GM21423 (cell line): Measurements from ENCODE around the gene CCIN.

ENCODE experiments used
- ATAC-seq: cut with Tn5 transposase; IDR thresholded peaks from one replicate; pipeline ENCODE4 v1.9.1; 2021; ENCODE audit warnings: mild to moderate bottlenecking, moderate library complexity; ENCODE audit not compliant: unreplicated experiment

CCIN gene

DNA sequence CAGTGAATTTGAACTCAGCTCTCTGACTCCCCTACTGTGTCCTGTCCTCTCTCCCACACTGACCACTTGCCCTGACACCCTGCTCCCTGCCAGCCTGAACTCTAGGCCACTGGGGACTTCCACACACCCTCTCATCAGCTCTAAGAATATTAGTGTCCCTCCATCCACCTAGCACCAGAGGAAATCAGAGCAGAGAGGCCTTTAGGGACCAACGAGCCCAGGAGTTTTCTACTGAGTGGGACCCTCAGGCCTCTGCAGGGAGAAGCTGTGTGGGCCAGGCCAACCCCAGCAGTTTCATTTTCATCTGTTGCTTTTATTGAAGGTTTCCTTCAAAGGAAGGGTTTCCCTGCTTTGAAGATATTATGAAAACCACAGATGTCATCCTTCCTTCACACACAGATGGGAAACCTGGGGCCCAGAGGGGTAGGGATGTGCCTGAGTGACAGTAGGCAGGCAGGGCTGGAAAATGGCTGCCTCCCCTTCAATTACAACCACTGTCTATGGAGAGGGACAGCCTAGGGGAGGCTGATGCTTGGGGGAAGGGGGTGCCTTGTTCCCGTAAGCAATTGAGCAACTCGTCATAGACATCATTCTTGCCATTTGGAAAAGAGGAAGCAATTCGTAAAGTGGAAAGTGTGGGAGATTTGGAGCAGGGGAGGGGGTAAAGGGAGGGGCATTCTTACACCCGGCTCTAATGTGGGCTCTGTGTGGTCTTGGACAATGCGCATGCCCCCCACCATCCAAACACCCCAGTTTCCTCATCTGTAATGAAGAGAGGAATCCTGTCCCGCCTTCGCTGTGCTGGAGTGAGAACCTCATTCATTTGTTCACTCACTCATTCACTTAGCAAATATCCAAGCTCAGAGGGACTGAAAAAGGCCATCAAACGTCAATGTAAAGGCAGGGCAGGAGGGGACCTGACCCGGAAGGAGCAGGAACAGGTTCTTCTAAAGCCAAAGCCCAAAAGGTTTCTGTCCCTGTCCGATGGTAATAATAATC is 28.8 kb upstream of the CCIN start:
- no peak for ATAC-seq

DNA sequence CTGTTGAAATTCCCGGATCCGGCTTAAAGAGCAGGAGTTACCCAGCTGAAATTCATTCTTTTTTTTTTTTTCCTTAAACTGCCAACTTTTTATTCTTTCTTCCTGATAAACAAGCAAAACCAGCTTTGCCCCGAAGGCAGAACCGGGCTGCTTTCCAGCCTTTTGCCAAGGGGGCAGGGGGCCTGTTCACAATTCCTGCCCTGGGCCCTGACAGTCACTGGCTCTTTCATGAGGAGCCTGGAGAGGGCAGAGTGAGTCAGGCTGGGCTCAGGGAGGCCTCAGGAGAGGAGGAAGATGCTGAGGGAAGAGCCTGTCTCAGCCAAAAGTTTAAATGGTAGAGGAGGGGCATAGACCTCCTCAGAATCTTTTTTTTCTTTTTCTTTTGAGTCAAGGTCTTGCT is 27.9 kb upstream of the CCIN start:
- ATAC-seq, result no peak

DNA sequence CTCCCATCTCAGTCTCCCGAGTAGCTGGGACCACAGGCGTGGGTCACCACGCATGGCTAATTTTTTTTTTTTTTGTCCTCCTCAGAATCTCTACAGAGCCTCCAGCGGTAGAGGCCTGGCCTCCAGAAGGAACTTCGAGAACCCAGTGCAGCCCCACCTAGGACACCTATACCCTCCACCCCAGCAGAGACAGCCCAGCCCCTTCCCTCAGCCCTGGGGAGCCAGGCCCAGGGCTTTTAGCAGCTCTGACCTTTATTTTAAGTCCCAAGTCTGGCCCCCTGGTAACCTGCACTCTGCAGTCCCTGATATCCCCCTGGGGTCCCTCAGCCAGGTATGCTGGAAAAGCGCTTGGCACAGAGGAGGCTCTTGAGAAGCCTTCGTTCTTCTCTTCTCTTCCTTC is 27.4 kb upstream of the CCIN start:
- ATAC-seq, result no peak

DNA sequence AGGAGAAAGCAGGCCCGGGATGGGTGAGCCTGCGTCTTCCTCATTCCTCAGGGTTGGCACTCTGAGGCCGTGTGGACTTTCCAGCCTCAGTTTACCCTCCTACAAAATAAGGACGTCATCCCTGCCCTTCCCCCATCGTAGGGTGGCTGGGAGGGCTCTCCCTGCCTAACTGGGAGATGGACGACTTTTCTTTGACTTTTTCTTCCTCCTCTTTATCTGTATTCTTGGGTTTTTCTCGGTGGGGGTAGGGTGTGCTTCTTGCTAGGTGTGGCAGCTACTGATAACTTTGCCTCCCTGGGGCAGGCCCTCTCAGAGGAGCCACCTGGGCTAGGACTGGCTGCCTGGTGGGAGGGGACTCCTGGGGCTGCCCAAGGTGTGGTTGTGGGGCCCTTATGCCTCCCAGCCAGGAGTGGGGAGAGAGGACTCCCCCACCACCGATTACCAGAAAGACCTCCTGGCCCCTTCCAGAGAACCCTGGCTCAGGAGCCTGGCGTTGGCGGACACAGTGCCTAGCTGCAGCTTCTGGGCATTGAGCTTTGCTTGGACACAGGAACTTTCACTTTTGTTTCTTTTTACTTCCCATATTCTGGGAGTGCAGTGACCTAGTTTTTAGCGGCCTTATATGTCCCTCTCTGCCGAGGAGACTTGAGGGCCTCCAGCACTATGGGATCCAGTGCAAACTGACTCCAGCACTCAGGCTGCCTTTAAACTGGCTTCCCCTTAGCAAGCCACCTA is 26.5 kb upstream of the CCIN start:
- ATAC-seq, result no peak

DNA sequence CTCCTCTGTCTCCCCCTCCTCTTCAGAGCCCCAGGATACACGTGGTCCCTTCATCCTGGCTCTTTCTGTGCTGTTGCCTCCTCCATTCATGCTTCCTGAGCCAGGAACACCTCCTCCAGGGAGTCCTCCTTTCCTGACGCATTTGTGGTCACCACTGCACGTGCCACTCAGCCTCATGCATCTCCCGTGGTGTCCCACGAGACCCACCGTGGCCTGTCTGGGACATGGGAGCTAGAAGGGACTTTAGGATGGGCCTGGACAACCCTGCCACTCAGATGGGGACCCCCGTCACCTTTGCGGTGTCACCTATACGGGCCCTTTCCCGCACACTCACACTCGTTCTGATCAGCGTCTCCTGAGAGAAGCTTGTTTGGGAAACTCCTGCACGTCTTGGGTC is 25.9 kb upstream of the CCIN start:
- no peak for ATAC-seq

DNA sequence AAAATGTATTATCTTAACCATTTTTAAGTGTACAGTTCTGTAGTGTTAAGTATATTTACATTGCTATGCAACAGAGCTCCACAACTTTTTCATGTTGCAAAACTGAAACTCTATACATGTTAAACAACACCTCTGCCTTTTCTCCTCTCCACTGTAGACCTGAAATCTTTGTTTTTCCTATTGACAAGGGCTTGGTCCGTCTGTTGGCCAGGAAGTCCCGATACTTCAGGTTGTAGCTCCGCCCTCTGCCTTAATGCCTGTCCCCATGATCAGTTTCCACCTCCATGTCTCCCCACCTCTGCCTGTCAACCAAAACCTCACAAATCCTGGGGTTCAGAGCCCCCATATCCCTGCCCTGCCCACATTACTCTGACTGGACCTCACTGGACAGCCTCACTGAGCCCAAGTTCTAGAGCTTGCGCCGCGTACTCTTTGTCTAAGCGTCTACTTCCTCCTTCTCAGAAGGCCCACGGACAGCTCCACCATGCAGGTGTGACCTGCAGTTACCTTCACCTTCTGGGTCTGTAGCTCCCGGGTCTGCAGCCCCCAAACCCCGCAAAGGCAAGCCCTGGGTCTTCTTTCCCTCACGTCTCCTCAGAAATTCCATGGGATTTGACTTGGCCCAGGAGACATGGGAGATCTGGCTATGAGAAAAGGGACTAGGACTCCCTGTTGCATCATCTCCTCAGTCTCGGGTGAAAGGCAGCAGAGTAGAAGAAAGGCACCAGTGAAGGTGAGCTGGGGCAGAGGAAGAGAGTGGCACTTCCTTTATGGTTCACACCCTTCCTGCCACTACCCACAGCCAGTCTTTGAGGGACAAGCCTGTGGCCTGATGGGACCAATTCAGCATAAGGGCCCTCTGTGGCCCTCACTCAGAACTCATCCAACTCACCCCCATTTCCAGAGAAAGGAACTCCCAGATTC is 24.6 kb upstream of the CCIN start:
- ATAC-seq, result no peak

DNA sequence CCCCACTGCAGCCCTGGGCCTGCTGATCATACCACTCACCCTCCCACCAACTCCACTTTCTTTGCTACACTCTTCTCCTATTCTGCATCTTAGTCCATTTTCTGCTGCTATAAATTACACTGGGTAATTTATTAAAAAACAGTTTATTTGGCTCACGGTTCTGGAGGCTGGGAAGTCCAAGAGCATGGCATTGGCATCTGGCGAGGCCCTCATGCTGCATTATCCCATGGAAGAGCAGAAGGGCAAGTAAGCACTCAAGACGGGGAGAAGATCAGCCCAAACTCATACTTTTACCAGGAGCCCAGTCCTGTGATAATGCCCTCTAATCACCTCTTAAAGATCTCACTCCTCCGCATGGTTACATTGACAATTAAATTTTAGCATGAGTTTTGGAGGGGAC is 23.2 kb upstream of the CCIN start:
- ATAC-seq, result no peak

DNA sequence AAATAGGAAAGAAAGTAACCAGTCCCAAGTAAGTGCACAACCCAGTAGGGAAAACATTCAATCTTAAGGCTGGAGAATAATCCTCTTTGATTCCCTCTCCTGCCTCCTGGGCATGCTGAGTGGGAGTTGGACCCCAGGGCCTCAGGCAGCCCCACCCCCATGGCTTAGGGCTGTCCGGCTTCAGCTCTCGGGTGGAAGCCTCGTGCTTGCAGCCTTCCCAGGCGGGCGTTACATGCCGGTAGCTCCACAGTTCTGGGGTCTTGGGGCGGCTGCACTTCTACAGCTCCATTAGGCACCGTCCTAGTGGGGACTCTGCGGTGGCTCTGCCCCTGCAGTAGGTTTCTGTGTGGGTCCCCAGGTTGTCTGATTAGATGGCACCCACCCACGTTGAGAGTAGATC is 22.5 kb upstream of the CCIN start:
- ATAC-seq, result no peak

DNA sequence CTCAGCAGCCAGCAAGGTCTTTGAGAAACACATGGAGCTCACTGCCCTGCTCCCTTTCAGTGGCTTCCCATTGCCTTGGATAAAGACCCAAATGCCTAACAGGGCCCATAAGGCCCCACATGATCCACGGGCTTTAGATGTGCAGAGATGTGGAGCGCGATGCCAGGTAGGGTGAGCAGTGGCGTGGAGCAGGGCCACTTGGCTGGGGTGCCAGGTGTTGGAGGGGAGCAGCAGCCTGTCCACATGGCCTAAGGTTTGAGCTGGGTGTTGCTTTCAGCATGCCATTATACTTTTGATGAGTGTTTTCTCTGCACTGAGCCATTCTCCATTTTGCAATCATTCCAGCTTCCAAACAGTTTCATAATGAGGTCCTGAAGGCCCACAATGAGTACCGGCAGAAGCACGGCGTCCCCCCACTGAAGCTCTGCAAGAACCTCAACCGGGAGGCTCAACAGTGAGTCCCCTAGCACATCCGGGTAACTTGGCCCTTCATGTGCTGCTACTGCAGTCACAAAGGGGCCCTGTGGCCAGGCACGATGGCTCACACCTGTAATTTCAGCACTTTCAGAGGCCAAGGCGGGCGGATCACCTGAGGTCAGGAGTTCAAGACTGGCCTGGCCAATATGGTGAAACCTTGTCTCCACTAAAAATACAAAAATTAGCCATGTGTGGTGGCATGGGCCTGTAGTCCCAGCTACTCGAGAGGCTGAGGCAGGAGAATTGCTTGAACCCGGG is 21.6 kb upstream of the CCIN start:
- ATAC-seq, result no peak

DNA sequence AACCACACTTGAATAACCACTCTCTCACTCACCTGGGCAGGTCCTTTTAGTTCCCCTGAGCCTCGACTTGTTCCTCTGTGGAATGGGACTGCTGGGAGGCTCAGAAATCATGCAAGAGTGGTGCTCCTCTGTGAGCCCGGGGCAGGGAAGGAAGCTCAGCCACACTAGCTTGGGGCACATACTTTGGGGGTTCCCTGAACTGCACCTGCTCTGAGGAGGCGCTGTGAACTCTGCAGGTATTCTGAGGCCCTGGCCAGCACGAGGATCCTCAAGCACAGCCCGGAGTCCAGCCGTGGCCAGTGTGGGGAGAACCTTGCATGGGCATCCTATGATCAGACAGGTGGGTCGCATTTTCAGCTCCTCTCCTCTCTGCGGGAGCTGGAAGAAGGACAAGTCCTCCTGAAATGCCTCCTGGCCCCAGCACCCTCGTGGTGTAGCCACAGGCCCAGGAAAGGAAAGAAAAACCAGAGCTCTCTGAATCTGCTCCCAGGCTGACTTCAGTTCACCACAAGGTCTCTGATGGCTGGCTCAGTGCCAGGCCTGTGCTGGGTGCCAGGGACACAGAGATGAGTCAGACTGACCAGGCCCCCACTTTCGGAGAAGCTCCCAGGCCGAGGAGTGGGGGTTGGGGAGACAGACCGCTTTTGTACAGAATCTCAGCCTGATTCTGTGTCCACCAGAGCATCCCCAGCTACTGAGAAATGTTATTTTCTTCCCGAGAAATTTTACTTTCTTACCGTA is 20.7 kb upstream of the CCIN start:
- no peak for ATAC-seq

DNA sequence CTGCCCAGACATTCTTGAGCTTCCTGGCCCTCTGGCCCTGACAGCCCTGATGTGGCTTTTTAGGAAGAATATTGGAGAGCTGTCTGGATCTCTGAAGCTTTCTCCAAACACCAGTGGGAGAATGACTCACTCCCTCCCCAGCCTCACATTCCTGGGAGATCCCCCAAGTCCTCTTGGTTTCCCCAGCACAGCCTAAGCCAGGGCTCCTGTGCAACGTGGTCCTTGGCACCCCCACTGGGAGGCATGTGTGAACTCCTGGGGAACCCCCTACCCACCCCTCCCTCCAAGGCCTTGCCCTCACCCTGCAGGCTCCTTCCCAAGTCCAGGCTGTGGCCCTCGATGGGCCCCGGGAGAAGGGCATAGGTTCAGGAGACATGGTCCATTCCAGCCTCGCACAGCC is 20.0 kb upstream of the CCIN start:
- ATAC-seq, result no peak

DNA sequence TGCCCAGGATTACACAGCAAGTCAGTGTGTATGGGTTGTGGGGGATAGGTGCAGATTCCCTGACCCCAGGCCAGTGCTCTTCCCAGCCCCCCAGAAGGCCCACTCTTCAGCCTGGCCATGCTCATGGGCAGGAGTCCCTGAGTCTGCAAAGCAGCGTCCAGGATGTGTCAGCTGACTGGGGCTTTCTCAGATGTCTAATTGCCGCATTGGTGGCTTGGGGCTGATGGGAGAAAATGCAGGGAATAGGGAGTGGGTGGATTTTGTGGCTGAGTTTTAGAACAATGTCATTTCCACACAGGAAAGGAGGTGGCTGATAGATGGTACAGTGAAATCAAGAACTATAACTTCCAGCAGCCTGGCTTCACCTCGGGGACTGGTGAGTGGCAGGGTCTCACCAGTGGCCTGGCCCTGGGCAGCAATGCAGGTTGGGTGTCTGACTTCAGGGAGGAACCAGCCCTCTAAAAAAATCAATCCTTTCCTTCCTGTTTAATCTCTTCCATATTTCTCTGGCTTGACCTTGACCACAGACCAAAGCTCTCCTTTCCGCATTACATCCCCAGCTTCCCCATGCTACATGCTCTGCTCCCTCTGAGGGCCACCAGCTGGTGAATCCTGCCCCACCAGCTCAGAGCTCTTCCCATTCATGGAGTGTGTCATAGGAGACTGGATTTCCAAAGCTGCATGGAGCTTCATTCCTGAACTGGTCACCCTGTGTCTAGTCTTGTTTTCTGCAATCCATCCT is 18.4 kb upstream of the CCIN start:
- no peak for ATAC-seq

DNA sequence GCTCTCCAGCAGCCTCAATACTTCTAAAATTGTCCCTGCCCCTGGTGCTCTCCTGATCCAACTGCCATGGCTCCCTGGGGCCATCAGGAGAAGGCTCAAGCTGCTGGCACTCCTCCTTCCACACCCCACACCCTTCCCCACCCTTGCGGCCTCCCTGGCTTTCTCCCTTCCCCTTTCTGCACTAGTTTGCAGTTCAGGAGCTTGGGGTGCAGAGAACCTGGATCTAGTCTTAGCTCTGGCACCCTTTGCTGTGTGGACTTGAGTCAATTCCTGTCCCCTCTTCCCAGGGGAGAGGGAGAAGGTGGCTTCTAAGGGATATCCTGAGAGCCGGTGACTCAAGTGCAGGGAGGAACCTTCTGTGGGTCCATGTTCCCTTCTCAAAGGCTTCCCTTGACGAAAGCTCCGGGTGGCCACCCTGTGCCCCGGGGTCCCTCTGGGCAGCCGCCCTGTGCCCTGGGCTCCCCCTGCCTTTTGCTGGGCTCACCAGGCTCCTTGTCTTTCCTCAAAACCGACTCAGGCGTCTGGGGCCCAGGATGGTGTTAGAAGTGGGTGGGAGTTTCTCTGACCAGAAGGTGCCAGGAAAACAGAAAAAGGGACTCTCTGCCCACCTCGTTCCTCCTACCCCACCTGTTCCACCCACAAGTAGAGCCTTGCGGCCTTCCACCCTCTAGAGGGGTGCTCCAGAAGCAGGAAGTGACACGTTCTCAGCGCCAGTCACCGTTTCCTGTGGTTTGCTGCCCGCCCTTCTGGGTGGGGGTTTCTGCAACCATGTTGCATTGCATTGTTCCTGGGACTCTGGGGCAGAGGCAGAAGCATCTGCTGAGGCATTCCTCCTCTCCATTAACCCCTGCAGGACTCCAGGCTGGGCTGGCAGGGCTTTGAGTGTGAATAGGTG is 17.6 kb upstream of the CCIN start:
- peak; percentile 80 for ATAC-seq

DNA sequence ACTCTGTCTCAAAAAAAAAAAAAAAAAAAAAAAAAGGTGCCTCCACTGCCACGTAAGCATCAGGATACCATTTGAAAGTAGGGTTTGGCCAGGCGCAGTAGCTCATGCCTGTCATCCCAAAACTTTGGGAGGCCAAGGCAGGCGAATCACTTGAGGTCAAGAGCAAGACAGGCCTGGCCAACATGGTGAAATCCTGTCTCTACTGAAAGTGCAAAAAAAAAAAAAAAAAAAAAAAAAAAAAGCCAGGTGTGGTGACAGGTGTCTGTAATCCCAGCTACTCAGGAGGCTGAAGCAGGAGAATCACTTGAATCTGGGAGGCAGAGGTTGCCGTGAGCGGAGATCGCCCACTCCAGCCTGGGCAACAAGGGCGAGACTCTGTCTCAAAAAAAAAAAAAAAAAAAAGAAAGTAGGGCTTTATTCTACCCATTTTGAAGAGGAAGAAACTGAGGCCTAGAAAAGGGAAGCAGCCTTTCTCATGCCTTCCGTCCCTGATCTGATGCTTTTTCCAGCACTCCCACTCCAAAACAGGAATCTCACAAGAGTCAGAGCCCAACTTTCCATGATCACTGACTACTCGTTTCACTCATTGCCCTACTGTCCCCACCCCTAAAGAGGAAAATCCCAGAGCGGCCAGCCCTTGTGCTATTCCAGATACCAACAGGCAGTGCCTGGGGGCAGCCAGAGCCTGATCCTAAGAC is 16.3 kb upstream of the CCIN start:
- no peak for ATAC-seq

DNA sequence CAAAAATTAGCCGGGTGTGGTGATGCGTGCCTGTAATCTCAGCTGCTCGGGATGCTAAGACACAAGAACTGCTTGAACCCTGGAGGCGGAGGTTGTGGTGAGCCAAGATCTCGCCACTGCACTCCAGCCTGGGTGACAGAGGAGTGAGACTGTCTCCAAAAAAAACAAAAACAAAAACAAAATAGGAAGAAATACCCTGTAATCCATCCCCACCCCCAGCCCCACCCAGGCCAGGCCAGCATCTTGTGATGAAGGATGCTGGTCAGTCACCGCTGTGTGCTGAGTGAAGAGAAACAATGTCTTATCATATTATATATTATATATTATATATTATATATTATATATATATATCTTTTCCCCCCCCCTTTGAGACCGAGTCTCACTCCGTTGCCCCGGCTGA is 15.4 kb upstream of the CCIN start:
- no peak for ATAC-seq

DNA sequence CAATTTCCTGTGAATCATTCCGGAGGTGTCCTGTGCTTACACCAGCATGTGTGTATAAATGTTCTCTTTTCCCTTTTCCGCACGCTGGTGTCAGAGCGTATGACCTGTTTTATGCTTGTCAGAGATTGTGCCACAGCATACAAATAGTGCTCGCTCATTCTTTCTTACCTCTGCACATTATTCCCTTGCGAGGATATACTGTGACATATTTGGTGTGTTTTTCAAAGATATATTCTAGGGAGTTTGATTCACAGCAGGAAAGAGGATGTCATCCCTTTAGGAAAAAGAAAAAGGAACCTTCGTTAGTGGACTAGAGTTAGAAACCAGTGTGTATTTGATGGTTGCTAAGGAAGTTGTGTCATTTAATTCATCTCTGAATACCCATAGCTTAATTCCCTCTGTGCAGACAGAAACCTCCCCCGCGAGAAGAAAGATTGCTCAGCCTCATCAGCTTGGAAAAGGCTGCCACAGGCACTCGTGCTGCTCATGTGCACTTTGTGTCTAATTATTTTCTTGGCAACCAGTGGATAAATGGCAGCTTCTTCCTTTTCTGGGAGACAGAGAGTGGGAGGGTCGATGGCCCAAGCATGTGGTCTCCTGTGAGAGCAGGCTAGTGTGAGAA is 14.7 kb upstream of the CCIN start:
- ATAC-seq, result no peak

DNA sequence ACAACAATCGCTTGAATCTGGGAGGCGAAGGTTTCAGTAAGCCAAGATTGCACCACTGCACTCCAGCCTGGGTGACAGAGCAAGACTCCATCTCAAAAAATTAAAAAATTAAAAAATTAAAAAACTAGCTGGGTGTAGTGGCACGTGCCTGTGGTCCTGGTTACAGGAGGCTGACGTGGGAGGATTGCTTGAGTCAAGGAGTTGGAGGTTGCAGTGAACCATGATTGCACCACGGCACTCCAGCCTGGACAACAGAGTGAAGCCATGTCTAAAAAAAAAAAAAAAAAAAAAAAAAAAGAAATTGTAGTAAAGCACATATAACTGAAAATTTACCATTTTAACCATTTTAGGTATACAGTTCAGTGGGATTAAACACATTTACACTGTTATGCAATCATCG is 13.1 kb upstream of the CCIN start:
- ATAC-seq, result no peak
